ENCODE measurements around the gene EMP1.

Gene EMP1

DNA sequence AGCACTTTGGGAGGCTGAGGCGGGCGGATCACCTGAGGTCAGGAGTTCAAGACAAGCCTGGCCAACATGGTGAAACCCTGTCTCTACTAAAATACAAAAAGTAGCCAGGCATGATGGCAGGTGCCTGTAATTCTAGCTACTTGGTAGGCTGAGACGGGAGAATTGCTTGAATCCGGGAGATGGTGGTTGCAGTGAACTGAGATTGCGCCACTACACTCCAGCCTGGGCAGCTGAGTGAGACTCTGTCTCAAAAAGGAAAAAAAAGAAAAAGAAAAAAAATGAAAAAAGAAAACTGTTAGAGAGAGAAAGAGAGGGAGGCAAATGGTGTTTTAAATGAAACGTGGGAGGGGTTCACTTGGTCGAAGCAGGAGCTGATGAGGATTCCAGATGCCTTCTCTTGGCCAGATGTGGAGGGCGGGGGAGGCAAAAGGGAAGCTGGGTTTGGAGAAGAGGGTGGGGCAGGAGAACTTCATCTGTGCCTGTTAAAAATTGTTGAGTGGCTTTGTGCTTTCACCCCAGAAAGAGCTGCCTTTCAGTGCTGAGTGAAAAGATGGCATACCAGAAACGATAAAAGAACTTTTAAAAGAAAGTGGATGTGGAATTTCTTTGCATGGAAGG is 1.1 kb downstream of the EMP1 start:
- no peak for DNase-seq (ENCODE audit: low spot score)

DNA sequence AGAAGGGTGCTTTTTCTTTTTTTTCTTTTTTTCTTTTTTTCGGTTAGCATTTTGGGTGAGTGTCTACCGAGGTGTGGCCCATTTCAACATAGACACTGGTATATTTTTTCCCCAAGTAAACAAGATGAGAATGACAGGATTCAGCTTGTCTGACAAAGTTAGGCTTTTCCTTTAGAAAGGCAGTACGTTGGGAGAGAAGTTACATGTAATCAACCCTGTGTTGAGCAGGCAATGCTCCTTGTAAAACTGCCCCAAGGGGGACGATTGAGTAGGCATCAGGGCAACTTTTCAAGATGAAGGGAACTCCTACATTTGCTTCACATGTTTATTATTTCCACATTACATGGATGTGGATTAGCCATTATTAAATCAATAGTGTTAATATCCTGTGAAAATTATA is 1.7 kb downstream of the EMP1 start:
- DNase-seq (ENCODE audit: low spot score) = no peak

DNA sequence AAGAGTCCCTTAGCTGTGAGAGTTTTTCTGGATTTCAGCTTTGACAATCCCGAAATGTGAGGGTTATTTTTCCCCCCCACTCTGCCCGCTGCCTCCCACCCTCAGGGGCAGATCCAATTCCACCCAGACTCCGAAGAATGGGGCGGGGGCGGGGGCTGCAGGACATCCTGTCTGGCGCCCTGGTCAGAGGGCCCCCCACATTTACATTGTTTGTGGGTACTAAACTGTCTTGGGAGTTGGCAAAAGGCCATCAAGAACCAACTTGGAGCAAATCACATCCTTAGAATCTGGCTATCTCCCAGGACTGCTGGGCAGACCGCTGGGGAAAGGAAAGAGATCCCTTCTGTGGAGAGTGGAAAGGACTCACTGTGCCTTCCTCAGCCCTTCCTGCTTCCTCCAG is 2.4 kb downstream of the EMP1 start:
- DNase-seq (ENCODE audit: low spot score) = no peak

DNA sequence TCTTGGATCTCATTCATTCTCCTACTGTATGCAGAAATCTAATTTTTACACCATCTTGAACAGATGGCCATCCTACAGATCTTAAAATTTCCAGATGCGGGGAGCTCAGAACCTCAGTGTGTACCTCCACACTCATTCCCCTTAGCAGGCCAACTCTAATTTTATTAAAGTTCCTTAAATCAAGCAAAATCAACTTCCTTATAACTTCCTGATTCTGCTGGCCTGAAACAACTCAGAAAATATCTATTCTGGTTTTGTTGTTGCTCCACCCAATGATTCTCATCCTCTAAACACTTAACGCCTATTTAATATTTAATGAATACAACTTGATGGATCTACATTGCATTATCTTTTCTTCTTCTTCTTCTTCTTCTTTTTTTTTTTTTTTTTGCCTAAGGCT is 3.1 kb downstream of the EMP1 start:
- DNase-seq (ENCODE audit: low spot score) = no peak

DNA sequence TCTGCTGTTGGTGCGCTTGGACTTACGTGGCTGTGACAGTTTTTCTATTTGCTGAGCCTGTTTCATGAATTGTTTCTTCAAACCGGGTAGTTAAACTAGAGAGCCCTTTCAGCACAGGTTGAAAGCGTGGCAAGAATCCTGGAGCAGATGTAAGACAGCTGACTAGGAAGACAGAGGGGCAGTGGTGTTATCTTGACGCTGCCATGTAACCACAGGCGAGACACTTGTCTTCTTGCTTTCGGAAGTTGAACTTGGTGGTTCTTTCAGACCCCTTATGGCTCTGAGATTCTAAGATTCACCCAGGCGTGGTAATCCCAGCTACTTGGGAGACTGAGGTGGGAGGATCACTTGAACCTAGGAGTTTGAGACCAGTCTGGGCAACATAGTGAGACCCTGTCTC is 4.3 kb downstream of the EMP1 start:
- no peak for DNase-seq (ENCODE audit: low spot score)

DNA sequence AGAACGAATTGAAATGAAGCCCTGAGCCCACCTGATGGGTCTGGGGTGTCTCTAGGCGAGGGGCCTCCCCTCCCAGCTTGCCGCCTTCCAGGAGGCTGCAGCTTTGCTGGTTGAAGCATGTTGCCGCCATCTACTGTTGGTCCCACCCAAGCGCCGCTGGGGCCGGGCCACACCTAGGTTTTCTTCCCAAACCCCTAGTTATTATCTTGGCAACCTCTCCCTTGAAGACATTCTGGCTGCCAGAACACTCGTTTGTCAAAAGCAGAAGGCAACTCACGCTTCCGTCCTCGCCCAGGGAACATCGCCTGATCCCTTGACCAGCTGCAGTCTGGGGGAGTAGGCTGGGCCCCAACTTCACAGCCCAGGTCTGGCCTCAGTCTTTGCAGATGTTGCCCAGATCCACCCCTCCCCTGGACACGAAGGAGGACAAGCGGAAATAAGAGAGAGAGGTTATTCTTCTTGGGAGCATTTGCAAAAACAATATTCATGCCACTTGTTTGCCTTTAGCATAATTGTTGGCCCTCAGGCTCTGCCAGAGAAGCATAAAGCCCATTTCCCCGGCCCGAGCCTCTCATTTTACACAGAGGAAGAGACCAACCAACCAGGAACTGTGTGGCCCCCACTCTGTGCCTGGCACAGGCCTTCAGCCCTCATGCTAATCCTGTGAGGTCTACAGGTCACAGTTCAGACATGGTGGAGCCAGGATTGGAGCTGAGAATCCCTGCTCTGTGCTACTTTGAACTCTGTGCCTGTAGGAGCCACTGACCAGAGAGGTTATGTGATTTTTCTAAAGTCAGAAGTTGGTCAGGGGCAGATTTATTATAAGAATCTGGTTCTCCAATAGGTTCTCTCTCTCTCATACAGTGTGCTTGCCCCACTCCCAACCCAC is 6.8 kb downstream of the EMP1 start:
- no peak for DNase-seq (ENCODE audit: low spot score)

DNA sequence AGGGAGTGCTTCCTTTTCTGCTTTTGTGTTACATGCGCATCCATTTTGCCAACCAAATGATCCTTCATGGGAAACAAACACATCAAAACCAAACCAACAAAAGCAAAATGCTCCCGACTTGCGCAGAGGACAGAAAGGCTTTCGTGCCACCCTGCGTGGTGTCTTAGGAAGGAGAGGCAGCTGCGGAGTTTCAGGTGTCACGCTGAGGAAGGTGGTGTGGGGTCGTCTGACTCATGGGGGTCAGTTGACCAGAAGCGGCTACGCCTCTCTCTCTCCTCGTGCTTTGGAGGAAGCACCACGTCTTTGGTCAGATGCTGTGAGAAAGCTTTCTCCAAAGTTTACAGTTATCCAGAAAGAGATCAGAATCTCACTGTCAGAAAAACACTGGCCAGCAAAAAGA is 7.9 kb downstream of the EMP1 start:
- DNase-seq (ENCODE audit: low spot score) = no peak

DNA sequence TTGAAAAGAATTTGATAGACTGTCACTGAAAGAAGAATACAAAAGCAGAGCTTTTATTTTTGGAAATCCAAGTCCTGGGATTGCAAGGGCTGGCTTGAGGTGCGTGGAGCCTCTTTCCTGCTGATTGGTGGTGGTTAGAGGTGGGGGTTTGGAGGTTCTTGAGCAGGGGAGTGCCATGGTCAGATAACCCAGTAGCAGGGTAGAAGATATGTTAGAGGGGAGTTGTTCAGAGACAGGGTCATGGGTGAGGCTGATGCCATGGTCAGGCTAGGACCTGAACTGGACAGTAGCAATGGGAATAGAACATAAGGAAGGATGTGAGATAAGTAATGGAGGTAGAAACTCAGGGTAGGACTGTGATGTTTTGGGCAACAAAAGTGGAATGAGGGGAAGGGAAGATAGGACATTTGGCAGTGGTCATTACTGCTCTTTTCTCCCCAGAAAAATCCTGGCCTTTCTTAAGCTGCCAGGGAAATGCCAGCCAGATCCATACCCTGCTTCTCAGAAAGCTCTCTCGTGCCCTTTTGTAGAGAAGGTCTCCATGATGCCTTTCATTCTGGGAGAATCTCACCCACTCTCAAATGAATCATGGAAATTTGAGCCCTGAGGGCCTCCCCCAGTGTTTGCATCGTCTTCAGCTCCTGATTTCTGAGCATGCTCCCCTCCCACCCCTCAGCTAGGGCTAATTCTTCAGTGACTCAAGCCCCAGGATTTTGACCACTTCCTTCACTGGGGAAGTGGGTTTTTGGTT is 9.5 kb downstream of the EMP1 start:
- no peak for DNase-seq (ENCODE audit: low spot score)

DNA sequence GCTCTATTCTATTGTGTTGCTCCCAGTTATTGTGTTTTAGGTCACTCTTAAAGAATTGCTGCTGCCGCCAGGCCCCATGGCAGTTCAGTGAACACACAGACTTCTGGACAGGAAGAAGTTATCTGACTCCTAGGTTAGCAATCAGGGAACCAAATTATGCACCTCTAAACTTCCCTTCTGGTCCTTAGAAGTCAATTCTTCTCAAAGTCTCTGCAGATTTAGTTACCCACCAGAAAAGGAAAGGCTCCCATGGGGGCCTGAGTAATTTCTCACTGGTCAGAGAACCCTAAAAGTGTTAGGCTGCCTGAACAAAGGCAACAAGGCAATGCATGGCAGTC is 10.0 kb downstream of the EMP1 start:
- no peak for DNase-seq (ENCODE audit: low spot score)

DNA sequence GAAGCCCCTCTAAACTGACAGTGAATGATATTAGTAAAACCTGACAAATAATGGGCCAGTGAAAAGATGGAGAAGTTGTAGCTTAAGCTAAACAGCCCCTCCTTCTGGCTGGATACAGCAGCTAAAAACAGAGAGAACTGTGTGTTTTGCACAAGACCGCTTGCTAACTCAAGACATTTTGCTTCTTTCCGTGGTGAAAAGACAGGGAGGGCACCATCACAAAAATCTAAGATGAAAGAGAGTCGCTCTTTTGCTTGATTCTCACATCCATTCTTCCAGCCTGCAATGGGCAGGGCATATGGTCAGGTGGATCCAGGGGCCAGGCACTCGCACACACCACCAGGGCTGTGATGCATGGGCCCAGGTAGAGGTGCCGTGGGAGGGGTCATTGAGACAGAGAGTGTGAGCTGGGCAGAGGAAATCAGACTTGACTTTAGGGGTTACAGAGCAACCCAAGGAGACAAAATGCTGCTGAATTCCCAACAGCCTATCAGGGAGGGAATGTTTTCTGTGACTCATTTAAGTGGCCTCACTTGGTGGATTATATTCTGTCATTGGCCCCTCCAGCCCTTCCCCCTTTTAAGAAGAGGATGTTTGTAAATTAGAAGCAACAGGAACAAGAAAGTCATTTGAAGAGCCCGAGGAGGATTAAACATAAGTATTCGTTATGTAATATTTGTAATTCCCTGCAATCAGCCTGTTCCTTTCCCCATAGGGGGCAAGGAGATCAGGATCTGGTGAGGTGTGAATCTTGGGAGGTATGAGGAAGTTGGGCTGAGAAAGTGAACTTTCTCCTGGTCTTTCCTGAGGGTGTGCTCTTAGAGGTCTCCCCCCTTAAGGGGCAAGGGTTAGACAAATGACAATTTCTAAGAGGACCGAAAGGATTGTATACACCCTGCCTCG is 12.3 kb downstream of the EMP1 start:
- DNase-seq (ENCODE audit: low spot score) = no peak

DNA sequence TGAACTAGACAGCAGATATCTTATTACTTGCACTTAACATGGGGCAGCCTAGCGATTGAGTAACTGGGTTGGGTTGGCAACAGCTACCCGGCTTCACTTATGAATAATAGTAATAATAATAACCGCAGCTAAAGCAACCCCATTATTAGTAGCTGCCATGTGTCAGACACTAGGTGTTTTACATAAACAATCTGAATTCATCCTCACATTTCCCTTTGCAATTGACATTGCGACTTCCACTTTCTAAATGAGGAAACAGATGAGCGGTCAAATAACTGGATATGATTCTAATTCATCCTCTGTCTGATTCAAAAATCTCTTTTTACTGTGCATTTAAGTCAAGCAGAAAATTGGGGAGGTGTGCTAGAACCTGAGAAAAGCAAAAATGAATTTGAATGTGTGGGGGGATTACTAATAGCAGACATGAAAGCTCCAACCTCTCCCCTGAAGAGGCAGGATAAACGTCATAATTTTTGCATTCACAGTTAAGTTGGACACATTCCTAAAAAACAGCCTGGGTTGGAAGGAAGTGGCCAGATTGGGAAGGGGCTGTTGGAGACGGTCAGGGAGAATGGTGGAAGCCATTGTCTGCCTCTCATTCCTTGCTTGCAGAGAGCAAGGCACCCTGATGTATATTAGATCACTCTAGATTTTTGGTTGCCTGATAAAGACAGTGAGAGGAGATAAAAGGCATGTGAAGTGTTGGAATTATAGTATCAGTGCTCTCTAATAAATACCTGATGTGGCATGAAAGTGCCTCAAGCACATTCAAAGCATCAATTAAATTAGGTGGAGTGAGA is 13.1 kb downstream of the EMP1 start:
- DNase-seq (ENCODE audit: low spot score) = no peak

DNA sequence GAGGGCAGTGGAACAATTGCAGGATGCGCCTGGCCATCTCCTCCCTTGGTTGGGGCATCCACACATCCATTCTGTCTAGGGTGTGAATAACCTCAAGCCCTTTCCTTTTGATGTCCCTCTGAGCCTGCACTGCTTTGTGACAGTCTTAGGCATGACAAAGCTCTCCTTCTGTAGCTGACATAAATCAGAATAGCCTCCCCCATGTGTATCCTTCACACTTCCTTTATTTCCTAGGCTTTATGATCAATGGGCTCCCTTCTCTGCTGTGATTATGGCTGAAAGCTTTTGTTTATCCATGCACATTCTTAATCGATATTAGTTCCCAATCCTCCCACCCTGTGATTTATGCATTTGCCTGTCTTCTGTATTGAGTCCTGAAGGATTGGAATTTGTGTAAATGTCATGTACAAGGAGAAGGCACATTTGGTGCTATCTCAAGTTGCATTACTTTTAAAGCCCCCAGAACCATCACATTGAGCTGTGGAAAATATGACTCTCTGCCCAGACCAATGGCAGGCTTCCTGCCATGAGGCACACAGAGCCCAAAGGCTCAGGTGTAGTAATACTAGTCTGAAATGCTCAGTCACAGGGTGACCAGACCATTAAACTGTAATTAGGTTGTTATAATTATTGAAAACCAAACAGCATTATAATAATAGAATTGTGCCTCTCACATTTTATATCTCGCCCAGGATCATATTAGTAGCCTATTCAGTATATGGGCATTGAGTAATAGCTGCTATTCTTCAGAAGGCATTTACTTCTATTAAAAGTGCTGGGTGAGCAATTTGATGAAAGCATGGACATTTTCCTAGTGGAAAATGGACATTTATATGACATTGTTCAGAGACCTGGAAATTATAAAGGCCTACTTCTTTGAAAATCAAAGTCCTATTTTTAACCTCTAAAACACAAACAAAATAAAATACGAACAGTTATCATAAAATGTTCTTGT is 14.0 kb downstream of the EMP1 start:
- no peak for DNase-seq (ENCODE audit: low spot score)

DNA sequence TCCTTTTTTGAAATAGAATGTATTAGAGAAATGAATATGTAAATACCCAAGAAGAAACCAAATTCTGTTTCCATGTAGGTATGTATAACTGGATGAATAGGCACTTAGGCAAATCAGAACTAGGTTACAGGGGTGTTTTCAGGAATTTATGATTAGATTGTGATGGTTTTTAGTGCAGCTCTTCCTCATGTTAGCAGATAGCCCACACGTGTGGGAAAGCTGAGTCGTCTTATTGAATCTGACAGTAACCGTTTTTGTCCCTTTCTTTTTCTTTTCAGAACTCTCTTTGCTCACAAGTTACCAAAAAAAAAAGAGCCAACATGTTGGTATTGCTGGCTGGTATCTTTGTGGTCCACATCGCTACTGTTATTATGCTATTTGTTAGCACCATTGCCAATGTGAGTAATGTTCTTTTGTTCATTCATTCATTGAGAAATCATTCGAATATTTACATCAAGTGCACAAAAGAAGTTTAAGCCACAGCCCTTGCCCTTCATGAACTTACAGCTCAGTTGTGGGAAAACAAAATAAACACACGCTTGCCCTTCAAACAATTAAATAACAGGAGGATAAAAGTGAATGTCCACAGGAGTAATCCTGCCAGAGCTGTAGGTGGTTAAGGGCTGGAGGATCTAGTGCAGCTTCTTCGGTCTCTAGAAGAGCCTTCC is 14.8 kb downstream of the EMP1 start:
- no peak for DNase-seq (ENCODE audit: low spot score)

DNA sequence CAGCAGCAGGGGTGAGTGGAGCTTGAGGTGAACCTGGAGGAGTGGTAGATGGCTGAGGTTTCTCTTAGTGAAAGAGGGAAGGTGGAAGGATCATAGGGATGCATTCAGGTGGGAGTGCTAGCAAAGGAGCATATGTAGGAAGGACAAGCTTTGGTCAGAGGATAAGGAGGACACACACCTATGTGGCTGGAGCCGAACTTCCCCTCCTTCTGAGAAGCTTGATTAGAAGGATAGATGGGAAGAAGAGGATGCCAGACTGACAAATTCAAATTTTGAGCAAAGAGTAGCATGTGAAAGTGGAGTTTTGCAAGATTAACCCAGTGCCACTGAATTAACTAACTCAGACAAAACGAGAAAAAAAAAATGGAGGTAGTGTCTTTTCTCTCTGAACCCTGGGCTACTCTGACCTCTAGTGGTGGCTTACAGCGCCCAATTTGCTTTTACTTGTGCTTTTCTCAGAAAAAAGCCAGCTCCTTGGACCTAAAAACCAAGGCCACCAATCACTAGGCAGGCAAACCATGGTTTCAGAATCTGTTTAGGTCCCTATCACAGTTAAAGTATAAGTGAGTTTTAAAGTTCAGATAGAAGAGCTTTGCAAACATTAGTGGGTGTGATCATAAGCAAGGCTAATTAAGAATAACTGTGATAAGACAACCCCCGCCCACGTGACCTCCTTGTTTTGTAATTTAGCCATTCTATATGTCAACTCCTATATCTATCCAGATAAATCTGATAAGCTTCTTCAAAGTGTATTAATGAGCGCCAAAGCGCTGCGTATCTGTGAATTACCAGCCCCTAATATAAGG is 15.5 kb downstream of the EMP1 start:
- peak; percentile 57 for DNase-seq (ENCODE audit: low spot score)

DNA sequence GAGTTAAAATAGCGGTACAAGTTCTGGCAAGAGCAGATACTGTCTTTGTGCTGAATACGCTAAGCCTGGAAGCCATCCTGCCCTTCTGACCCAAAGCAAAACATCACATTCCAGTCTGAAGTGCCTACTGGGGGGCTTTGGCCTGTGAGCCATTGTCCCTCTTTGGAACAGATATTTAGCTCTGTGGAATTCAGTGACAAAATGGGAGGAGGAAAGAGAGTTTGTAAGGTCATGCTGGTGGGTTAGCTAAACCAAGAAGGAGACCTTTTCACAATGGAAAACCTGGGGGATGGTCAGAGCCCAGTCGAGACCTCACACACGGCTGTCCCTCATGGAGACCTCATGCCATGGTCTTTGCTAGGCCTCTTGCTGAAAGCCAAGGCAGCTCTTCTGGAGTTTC is 18.5 kb downstream of the EMP1 start:
- no peak for DNase-seq (ENCODE audit: low spot score)

DNA sequence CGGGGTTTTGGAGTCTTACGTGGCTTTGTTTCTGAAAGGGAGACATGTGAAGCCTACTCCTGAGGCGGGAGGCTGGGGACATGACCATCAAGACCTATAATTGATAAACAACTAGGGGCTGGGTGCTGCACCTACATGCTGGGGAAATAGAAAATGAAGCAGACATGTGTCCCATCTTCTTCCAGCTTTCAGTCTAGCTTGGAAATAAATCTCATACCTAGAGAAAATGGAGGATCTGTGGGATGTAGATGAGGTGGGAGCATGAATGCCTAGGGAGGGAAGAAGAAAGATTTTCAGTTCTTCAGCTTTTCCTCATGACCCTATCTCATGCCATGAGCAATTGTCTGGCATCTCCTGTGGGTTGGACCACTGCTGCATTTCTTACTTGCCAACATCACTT is 22.1 kb downstream of the EMP1 start:
- no peak for DNase-seq (ENCODE audit: low spot score)

DNA sequence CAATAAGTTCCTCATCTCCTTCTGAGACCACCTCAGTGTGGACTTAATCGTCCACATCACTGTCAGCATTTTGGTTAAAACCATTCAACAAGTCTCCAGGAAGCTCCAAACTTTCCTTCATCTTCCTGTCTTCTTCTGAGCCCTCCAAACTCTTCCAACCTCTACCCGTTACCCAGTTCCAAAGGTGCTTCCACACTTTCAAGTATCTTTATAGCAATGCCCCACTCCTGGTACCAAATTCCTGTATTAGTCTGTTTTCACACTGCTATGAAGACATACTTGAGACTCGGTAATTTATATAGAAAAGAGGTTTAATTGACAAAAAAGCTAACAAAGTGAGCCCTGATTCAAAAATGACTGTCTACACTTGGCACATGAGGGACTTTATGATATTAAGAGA is 22.8 kb downstream of the EMP1 start:
- no peak for DNase-seq (ENCODE audit: low spot score)

DNA sequence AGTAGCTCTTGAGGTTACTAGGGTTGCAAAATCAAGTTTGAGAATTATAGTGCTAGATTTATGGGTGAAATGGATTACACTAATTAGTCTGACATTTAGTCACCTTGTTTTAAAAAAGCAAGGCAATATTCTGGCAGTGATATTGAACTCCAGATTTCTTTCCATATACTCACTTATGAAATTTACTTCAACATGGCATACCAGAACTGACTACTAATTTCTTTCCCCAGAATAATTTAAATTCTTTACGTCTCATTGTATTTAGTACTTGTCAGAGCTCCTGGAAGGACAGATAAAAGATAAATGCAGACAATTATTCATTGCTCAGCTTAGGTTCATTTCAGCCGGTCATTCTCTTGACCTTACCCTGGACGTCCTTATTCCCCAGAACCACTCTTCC is 24.3 kb downstream of the EMP1 start:
- no peak for DNase-seq (ENCODE audit: low spot score)

DNA sequence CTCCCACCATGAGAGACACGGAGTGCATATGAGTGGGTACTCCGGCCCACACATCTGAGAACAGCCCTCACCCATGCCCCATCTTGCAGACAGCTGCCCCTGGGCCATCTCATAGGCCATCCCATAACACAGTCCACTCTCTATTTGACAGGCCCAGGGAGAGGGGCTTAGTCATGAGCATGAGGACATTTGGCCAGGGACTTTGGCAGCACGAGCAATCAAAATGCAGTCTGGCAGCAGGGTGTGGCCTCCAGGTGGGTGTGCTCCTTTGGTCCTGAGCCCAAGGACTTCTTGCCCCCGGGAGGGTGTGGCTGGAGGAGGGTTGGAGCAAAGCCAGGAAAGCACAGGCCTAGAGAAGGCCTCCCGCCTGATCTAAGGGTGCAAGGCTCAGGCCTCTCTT is 25.6 kb downstream of the EMP1 start:
- no peak for DNase-seq (ENCODE audit: low spot score)

Measured in germinal center (tissue), 1 donor.